GM20000 (cell line): ENCODE measurements around the gene OLFM1.
"Not testable (repeated sequence)": the region's sequence is repeated elsewhere in the genome, so short reads cannot be mapped to it uniquely, and the experiment has no call there.

ENCODE experiments used
- DNase-seq: peaks from one replicate; pipeline ENCODE4 v3.0.0; 2012; ENCODE audit warnings: low spot score
- CTCF ChIP-seq: IDR thresholded peaks from 2 replicates; pipeline ENCODE4 v1.5.1; 2012; ENCODE audit warnings: mild to moderate bottlenecking, control low read depth; ENCODE audit errors: extremely low read depth, missing control alignments

Gene OLFM1

GRCh38 chr9:135105938-135106491 is 18.5 kb downstream of the OLFM1 start:
- no peak for TF ChIP-seq CTCF
- no peak for DNase-seq

GRCh38 chr9:135106551-135107270 is 19.2 kb downstream of the OLFM1 start:
- no peak for DNase-seq
- no peak for TF ChIP-seq CTCF

DNA sequence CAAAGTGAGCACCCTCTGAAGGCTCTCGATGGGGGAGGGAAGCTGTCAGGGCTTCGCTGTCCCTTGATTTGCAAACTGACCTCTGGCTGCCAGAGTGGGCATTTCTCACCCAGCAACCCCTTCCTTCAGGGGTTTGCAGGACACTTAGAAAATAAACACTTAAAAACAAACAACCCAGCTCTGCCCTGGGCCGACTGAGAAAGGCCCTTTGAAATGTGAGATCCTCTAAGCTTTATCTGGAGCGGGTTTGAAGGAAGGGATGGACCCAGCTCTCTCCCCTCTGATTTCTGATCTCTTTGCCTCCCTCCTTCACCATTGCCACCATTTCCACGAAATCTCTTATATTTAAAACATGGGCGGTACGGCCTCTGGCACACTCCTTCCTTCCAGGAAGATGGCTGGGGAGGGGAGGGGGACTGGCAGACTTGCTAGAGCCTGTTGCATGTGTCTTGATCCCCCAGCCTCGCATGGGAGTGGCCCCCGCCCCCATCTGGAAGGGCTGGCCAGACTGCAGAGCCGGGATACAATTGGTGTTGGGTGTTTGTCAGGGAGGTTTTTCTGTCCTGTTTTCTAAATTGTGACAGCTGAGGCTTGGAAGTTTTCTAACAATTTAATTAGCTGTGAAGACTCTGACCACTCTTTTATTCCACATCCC is 20.2 kb downstream of the OLFM1 start:
- no peak for TF ChIP-seq CTCF
- no peak for DNase-seq

DNA sequence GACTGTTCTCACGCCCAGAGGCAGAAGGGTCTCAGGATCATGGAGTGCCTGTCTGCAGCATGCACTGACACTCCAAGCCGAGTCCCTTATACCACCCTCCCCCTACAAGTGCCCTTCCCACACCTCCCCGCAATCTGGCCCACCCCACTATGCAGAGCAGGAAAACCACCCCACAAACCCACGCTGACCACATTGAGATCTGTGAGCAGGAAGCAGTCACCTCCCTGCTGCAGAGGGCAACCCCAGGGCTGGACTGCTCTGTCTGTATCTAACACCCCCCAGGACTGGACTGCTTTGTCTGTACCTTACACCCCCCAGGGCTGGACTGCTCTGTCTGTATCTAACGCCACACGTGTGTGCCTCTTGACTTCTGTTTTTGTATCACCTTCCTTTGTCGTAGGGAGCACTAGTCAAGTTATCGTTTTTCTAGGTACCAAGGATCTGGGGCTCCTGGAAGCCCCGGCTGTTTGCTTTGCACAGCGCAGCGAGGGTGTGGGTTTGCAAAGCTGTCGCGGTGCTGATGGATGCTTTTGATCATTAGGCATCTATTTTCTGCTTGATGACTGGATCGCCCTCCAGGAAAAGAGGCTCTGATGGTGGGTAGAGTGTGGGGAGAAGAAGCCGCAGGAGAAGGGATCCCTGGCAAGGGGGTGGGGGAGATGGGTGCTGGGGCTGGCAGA is 21.5 kb downstream of the OLFM1 start:
- no peak for TF ChIP-seq CTCF
- DNase-seq = no peak

DNA sequence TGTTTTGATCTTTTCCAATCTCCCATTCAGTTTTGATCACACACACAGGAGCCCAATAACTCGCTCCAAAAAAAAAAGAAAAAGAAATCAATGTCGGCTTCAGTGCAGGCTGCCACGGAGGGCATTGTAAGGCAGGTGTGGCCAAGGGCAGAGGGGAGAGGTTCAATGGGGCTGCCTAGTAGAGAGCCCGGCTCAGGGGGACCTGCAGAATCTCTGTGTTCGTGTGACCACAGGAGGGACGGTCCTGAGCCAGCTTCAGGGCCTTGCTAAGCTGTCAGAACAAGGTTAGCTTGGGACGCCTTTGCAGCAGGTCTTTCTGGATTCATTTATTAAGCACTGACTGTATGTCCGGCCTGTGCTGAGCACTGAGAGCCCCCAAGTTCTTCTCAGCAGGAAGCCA is 22.2 kb downstream of the OLFM1 start:
- TF ChIP-seq CTCF = no peak
- DNase-seq = no peak

- no peak for DNase-seq
- no peak for TF ChIP-seq CTCF
Observed at GRCh38 chr9:135110416-135110815, 22.9 kb downstream of the OLFM1 start.

- DNase-seq = not testable (repeated sequence)
Observed at GRCh38 chr9:135111600-135111999, 24.1 kb downstream of the OLFM1 start.
